Measurements from ENCODE around the gene LCAT.

Gene LCAT

GRCh38 chr16:67909056-67909742 lies 34.7 kb downstream of the LCAT start:
- no peak for DNase-seq (ENCODE audit: low read depth in 2 of 2)

GRCh38 chr16:67907397-67908180 lies 36.3 kb downstream of the LCAT start:
- no peak for DNase-seq (ENCODE audit: low read depth in 2 of 2)

GRCh38 chr16:67902831-67903230 lies 41.1 kb downstream of the LCAT start:
- DNase-seq (ENCODE audit: low read depth in 2 of 2), result no peak

GRCh38 chr16:67901734-67902133 lies 42.2 kb downstream of the LCAT start:
- DNase-seq (ENCODE audit: low read depth in 2 of 2), result no peak

GRCh38 chr16:67897231-67897630 lies 46.7 kb downstream of the LCAT start:
- DNase-seq (ENCODE audit: low read depth in 2 of 2), result no peak

GRCh38 chr16:67893743-67894399 lies 50.0 kb downstream of the LCAT start:
- no peak for DNase-seq (ENCODE audit: low read depth in 2 of 2)

GRCh38 chr16:67892899-67893742 lies 50.8 kb downstream of the LCAT start, which contains the start of gene PSKH1:
PSKH1 (plus strand) TSS chr16:67893254; CDS start chr16:67908750, 15,496 bp downstream.
- DNase-seq (ENCODE audit: low read depth in 2 of 2), result peak; percentile 89 to 93

- no peak for DNase-seq (ENCODE audit: low read depth in 2 of 2)
Measured at GRCh38 chr16:67892375-67892774, 51.5 kb downstream of the LCAT start.

Measured in stimulated activated CD4-positive, alpha-beta T cell treated with anti-CD3 and anti-CD28 coated beads, Interleukin-1b, Interleukin-23, amount 100 ng/mL, for 4 hours (primary cell).